Stimulated activated CD8-positive, alpha-beta memory T cell treated with anti-CD3 and anti-CD28 coated beads, Interleukin-12 subunit alpha, Interleukin-12 subunit beta, amount 100 ng/mL, for 4 hours (primary cell): ENCODE results near the gene FAM110A.
"Not testable (repeated sequence)": the region's sequence is repeated elsewhere in the genome, so short reads cannot be mapped to it uniquely, and the experiment has no call there.

Source experiments
- DNase-seq: peaks from one replicate; pipeline ENCODE4 v3.0.0-alpha.2; 2020; ENCODE audit warnings: low read depth

Gene FAM110A

DNA sequence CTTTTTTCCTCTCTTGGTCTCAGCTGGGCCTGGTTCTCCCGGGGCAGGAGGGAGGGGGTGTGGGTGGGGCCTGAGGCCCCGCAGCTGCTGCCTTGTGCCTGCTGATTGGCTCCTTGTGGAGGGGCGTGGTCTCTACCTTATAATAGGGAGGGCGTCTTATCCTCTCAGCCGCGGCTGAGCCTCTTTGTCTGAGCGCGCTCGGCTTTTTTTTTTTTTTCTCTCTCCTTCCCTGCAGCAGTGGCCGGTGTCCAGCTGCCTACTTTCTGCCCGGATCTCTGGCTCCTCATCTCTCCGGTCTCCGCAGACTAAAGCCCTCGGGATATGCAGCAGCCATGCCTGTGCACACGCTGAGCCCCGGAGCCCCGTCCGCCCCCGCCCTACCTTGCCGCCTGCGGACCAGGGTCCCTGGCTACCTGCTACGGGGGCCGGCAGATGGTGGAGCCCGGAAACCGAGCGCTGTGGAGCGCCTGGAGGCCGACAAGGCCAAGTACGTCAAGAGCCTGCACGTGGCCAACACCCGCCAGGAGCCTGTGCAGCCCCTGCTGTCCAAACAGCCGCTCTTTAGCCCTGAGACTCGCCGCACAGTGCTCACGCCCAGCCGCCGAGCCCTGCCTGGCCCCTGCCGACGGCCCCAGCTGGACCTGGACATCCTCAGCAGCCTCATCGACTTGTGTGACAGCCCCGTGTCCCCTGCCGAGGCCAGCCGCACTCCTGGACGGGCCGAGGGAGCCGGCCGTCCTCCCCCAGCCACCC, 11.1 kb downstream of the FAM110A start:
- DNase-seq, result peak; percentile 78

DNA sequence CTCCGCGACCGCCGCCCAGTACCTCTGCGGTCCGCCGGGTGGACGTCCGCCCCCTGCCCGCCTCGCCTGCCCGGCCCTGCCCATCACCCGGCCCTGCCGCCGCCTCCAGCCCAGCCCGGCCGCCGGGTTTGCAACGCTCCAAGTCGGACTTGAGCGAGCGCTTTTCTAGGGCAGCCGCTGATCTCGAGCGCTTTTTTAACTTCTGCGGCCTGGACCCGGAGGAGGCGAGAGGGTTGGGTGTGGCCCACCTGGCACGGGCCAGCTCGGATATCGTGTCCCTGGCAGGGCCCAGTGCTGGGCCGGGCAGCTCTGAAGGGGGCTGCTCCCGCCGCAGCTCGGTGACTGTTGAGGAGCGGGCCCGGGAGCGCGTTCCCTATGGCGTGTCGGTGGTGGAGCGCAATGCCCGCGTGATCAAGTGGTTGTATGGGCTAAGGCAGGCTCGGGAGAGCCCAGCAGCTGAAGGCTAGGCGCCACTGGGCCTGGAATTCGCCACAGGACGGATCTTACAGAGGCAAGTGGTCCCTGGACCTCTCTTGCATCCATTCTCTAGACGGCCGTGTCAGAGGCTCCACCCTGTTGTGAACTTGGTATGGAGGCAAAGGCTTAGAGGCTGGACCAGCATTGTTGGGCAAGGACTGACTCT, 11.8 kb downstream of the FAM110A start:
- DNase-seq, result no peak

DNA sequence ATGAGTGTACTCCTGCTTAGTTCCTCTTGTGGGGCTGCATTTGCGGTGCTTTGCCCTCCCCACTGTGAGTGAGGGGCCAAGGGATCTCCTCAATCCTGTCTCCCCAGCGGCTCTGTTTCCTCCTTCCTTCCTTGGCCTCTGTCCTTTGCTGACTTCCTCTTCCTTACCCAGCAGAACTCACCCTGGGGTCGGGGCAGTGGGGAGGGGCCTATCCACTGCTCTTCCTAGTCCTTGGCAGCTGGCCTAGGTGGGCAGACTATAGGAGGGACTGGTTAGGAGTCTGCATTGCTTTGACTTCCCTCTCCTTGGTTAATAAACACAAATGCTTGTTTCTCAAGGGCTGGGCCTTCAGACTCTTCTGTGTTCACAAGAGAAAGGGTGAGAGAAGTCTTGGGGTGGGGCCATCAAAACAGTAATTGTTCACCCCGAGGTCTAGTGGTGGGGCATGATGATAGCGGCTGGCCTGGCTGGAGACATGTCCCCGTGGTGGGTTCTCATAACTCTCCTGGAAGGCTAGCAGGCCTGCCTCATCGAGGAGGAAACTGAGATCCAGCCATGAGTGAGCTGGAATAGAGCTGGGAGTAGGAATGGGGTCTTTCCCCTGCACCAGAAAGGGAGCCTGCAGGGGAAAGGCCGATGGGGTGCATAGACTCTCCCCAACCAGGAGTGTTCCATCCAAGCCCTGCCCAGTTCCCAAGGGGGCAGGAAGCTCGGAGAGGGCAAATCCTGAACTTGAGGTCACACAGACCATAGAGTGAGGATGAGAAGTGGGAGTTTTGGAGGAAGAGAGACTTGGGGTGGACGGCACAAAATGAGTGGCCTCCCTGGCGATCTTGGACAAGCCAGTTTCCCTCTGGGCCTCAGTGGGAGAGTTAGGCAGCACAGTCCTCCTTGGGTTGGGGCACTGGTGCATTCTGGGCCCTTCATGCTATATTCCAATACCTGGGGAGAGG, 12.7 kb downstream of the FAM110A start:
- no peak for DNase-seq

DNA sequence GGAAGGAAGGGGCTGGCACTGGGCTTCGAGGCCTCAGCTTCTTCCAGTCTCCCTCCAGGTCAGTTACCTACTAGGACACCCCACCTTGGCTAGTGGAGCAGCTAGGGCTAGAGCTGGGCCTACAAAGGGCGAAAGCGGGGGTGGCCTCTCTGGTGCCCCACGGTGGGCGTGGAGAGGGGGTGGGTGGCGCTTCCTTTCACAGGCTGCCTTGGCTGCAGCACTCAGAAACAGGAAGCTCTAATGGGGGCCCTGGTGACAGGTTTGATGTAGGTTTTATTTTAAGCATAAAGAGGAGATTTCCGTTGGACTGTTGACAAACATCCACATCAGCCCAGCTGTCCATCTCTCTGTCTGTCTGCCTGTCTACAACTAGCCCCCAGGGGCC, 13.4 kb downstream of the FAM110A start:
- peak; percentile 37 for DNase-seq

DNA sequence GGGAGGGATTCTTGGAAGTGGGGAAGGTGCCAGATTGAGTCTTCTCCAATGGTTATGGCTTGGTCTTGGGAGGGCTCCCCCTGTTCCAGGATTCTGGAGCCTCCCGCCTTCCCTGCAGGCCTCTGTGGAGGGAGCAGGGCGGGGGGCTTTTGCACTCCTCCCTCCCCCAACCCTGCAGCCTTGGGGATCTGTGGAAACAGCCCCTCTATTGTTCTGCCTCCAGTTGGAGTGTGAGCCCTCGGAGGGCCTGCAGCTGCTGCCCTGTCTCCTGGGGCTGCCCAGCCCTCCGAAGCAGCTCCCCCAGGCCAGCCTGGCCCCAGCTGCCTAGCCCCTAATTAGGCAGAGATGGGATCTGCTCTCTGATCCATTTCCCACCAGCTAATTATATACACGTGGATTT, 14.7 kb downstream of the FAM110A start:
- DNase-seq, result no peak

DNA sequence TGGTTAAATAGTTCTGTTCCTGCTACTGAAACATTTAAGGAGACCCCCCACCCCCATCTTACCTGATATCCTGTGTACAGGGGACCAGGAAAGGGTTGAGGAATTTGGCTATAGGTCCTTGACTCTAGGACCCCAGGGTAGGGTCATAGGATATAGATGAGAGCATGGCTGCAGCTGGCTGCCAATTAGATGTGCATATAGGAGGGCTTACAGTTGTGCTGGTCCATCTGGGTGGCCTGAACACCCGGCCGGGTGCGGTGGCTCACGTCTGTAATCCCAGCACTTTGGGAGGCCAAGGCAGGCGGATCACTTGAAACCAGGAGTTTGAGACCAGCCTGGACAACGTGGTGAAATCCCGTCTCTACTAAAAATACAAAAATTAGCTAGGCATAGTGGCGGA, 15.2 kb downstream of the FAM110A start:
- DNase-seq, result not testable (repeated sequence)

DNA sequence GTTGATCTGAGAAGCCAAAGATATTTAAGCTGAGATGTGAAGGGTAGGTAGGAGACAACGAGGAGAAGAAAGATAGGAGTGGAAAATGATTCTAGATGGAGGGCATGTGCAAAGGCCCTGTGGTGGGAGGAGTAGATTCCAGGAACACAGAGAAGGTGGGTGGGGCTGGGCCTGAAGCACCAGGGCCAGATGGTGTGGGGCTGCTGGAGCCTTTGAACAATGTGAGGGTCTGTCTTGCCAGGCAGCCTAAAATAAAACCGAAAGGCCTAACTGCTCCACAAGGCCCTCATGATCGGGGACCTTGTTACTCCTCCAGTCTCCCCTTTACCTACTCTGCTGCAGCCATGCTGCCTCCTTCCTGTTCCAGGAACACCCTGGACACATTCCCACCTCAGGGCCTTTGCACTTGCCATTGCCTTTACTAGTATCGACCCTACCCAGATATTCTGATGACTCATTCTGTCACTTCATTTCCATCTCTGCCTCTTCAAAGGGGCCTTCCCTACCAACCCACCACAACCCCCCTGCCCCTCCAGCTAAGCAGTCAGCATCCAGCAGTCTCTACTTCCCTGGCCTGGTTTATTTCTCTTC, 20.0 kb downstream of the FAM110A start:
- no peak for DNase-seq

DNA sequence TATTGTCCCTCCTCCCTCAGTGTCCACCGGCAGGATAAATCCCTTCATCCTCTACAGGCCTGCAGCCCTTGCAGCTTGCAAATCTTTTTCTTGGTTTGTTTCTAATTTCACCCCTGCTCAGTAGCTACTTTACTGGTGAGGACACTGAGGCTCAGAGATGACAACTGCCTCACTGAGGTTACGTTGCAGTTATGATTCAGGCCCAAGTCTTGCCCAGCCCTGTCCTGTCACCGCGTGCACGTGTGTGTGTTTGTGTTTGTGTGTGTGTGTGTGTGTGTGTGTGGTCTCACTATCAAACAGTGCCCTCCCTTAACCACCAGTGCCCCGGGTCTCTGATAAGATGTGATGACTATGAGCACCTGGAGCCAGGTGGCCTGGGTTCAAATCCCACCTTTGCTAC, 21.1 kb downstream of the FAM110A start:
- no peak for DNase-seq

DNA sequence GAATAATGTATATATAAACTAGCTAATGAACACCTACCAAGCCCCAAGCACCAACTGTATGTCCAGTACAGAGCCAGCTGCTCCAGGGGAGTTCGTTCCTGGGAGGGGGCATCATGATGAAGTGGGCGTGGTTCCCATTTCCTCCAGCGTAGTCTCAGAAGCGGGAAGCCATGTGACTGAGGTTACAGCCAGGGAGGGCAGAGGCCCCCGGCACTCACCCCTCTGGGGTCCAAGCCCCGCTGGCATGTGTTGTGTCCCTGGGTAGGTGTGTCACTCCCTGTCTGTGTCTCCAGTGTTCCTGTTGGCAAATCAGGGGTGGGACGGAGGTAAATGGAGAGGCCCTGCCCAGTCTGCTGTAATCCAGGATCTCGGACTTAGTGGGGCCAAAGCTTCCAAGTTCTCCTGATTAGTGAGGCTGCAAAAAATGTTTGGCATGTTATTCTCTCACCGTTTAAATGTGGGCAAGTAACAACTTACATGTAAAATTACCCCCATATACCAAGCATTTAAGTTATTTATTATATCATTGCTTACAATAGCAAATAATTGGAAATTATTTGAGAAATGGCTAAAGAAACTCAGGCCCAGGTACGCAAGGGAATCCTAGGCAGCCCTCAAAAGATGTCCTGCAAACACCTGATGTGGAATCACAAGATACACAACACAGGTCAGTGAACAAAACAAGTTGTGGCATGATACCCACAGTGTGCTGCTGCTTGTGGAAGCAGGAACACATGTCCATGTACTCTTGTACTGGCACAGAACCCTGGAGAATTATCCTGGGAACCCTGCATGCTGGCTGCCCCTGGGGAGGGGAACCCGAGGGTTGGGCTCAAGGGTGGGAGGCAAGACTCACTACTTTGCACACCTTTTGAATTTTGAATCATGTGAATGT, 22.2 kb downstream of the FAM110A start:
- no peak for DNase-seq

DNA sequence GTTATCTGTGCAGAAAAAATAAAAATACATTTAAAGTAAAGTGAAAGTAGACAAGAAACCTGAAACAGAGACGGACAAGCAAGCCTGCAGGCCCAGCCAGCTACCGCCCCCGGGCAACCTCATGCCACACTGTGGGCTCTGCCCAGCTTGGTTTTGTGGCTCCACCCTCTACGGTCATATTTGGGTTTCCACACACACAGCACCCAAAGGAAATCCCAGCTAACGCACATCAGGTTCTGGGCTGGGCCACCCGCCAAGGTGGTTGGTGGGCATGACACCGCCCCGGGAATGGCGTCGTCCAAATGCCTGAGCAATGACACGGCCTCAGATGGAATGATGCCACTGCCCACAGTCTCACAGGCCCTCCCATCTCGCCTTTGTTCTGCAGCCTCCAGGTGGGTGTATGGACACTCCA, 22.9 kb downstream of the FAM110A start:
- peak; percentile 41 for DNase-seq

DNA sequence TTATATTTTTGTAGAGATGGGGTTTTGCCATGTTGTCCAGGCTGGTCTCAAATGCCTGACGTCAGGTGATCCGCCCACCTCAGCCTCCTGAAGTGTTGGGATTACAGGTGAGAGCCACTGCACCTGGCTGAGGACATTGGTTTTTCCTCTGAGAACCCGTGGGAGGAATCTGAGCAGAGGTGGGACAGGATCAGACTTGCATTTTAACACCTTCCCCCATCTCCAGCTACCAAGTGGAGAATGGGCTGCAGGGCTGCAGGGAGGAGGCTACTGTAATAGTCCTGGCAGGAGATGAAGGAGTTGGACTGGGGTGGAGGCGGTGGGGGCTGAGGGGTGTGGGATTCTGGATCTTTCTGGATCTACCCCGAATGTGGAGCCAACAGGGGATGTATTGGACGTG, 24.5 kb downstream of the FAM110A start:
- no peak for DNase-seq

DNA sequence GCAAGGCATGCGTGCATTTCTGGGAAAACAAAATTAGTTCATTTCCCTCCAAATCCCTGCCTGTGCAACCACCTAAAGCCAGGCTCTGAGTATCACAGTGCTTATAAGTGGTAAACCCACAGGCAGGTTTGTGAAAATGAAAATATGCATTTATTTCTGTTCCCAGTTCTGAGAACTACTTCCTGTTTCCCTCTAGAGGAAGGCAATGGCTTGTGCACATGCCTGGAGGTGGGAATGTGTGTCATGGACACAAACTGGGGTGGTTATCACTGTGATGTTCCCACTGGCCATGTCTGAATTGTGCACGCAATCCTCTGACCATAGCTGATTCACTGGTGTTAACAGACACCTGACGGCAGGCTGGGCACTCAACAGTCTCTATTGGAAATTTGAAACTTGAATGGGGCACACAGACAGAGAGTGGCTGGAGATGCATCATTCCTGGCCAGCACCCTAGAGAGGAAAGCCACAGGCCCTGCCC, 26.3 kb downstream of the FAM110A start:
- DNase-seq, result no peak

DNA sequence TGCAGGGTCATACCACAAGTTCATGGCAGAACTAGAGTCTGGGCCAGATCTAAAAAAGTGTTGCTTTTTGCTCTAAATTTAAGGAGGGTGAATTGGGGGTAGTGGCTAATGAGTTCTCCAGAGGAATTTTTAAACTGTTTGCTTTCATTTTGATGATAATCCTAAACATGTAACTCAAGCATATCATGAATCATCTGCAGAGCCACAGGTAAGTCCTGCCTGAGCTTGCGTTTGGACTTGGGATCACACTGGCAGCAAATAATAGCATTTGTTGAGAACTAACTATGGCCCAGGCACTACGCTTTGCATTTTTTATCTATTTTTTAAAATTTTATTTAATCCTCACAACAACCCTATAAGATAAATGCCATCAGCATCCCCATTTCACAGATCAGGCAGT, 27.4 kb downstream of the FAM110A start:
- DNase-seq, result no peak

DNA sequence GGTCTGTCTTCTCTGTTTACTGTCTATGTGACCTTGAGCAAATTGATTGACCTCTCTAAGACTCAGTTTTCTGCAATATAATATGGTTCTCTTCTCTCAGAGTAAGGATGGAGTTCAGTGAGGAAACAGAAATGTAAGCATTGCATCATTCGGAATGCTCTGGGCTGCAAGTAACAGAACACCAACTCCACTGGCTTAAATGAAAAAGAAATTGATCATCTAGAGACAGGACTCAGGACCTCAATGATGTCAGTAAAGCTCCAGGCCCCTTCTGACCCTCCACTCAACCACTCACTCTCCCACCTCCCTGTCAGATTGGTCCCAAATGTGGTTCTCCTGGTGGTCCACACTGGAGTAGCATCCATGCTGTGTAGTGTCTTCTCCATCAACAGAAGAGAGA, 31.9 kb downstream of the FAM110A start:
- no peak for DNase-seq

DNA sequence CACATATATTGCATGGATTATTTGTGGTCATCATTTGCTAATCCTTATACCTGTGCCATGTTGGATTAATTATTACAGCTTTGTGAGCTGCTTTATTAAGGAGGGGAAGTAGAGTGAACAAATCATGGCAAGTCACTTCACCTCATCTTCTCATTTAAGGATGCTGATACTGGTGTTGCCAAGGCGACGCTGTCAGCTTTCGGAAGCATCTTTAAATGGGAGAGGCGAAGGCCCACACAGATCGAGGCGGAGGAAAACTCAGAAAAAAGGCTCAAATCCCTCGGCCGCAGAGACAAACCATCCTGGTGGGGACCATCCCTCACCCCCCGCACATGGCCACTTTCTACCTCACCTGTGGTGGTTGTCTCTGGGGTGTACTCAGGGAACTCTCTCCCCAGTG, 34.8 kb downstream of the FAM110A start:
- DNase-seq, result no peak

DNA sequence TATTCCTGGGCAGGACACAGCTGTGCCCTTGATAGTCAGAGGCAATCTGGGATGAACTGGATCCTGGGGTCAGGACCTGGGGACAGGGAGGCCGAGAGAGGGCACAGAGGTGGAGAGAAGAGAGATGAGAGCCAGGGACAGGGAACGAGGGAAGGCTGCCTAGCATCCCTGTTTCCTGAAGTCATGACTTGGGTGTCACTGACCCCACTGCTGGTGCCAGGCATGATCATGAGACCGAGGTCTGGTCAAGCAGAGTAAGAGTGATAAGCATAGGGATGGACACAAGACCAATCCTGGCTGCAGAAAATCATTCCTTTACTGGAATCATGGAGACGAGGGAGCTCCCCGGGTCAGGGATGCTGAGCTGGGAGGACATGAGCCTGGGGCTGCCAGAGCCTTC, 36.1 kb downstream of the FAM110A start:
- no peak for DNase-seq

DNA sequence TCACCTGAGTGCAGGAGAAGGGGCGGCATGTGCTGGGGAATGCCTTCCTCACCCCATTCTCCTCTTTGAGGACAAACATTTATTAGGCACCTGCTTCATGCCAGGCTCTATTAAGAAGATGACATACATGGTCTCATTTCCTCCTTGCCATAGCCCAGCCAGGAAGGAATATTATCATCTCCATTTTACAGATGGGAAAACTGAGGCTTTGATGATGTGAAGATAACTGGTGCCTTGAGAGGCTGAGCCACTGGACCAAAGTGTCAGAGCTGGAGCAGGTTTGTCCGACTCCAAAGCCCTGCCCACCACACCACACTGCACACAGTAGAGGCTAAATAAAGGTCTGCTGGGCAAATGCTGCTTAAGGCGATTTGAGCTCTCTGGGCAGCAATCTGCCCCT, 37.2 kb downstream of the FAM110A start:
- no peak for DNase-seq

DNA sequence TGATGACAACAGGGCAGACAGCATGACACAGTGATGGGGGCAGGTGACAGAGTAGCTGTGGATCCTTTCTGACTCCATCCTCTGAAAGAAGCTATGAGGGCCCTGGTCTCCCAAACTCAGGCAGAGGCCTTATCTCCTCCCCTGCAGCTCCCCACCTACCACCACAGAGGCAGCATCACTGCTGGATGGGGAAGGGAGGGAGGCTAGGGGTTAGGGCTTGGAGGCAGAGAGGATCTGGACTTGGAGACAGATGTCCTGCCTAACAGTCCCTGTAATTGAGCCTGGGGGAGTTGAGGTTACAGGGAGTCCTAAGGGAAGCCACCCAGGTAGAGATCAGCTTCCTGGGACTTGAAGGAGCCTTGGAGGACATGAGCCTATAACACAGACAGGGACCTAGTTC, 37.9 kb downstream of the FAM110A start:
- DNase-seq, result no peak

DNA sequence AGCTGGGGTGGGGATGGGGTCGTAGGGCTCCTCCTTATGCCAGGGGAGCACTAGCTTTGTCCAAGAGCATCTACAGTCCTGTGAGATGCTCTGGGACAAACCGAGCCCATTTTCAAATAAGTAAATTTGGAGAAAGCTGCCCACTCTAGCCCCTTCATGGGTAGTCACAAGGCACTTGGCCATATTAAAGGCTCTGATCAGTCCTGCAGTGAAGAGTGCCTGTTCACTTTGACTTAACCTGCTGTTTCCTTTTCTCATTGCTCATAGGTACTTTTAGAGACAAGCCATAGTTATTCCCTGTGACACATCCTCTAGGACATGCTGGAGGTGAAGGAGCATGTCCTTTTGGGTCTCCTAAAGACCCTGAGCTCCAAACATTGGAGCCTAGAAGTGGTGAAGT, 38.4 kb downstream of the FAM110A start:
- no peak for DNase-seq

DNA sequence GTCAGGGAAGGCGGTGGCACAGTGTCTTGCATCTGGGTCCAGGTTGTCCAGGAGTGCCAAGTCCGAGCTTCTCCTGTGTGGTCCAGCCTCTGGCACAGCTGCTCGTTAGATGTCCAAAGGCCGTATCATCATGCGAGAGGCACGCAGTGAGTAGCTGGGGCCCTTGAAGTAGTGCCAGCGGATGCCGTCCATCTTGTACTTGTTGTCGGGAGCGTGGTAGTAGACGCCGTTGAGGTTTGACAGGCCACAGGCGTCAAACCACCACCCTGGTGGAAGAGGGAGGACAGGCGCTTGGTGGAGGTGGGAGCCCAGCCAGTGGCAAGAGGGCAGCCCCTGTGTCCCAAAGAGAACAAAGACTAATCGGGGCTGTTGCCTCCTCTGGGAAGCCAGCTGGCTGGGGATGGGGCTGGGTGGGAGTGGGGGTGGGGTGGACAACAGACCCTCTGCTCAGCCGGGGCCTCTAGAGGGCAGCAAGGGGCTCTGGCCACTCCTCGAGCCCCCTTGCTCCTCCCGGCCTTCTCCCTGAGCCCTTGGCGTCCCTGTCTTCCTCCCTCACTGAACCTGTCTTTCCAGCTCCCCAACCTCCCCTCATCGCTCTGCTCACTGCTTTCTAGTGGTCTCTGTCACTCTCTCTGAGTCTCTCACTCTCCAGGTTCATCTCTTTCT, 39.5 kb downstream of the FAM110A start:
- DNase-seq, result no peak
